Right atrium auricular region (tissue), 2 donors: ENCODE results near the gene OSER1. TPM values are rescaled to one million over a fixed set of nuclear protein-coding genes. Genes with fewer than 3 reads are reported as not detected.

ENCODE experiments used
- DNase-seq: peaks from one replicate; pipeline ENCODE4 v3.0.0-alpha.2; 2019; ENCODE audit warnings: low spot score
- H3K27ac ChIP-seq, 2 donors: fragments of 200-600 bp; sonication (generic); 1 replicate in 1 of 2; 2 replicates in 1 of 2; pipeline ENCODE4 v1.5.1; 2016 to 2019
- H3K27me3 ChIP-seq, 2 donors: fragments of 200-600 bp; sonication (generic); one replicate each; pipeline versions ENCODE4 v1.5.1 to v1.6.0; 2017 to 2019
- H3K36me3 ChIP-seq: fragments of 200-600 bp; sonication (generic); one replicate; pipeline ENCODE4 v1.5.1; 2016
- H3K4me1 ChIP-seq, 2 donors: fragments of 200-600 bp; sonication (generic); one replicate each; pipeline versions ENCODE4 v1.5.1 to v1.6.0; 2017 to 2019
- H3K4me3 ChIP-seq, 2 donors: fragments of 200-600 bp; sonication (generic); 1 replicate in 1 of 2; 2 replicates in 1 of 2; pipeline ENCODE4 v1.5.1; 2017 to 2019; ENCODE audit warnings: mild to moderate bottlenecking in 1 of 2, moderate library complexity in 1 of 2
- H3K9me3 ChIP-seq, 2 donors: fragments of 200-600 bp; sonication (generic); one replicate each; pipeline ENCODE4 v1.5.1; 2019
- total RNA-seq, 2 donors: library from RNA; depleted of rRNA; stranded (reverse); fragments of >200 nt; gene quantifications; one replicate each; pipeline ENCODE4 v1.1.0, GENCODE V29; 2016
- TF ChIP-seq, protein P1 (sequence below), 2 donors: fragments of 200-600 bp; sonication (generic); IDR thresholded peaks; one replicate each; pipeline ENCODE4 v1.5.1; 2019; ENCODE audit warnings: antibody characterized with exemption in 2 of 2

OSER1 gene
- total RNA-seq, 2 donors from 2014 or later, result 30.8 to 31.1 TPM

DNA sequence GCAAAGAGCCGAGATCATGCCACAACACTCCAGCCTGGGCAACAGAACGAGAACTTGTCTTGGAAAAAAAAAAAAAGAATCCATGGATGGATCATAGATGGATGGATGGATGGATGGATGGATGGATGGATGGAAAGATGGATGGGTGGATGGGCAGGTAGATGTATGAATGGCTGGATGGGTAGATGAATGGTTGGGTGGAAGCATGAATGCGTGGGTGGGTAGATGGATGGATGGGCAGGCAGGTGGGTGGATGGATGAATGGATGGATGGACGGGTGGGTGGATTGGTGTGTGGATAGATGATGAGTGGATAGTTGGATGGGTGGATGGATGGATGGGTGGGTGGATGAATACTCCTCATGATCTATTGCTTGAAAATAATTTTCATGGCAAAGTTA, 25.0 kb downstream of the OSER1 start:
- H3K27me3 ChIP-seq, result no peaks in the 10 kb centered on the region
- peak overlapping the region; percentile 67 to 79 for H3K4me3 ChIP-seq
- H3K36me3 ChIP-seq, result peaks cover 15% of the 10 kb centered on the region
- peaks cover 0 to 60% of the 10 kb centered on the region in 2 donors for H3K4me1 ChIP-seq
- peak overlapping the region; percentile 89 to 97 for H3K27ac ChIP-seq
- TF ChIP-seq, protein P1, sequence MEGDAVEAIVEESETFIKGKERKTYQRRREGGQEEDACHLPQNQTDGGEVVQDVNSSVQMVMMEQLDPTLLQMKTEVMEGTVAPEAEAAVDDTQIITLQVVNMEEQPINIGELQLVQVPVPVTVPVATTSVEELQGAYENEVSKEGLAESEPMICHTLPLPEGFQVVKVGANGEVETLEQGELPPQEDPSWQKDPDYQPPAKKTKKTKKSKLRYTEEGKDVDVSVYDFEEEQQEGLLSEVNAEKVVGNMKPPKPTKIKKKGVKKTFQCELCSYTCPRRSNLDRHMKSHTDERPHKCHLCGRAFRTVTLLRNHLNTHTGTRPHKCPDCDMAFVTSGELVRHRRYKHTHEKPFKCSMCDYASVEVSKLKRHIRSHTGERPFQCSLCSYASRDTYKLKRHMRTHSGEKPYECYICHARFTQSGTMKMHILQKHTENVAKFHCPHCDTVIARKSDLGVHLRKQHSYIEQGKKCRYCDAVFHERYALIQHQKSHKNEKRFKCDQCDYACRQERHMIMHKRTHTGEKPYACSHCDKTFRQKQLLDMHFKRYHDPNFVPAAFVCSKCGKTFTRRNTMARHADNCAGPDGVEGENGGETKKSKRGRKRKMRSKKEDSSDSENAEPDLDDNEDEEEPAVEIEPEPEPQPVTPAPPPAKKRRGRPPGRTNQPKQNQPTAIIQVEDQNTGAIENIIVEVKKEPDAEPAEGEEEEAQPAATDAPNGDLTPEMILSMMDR (IDR thresholded peaks at IDR 0.05), result no peak
- DNase-seq, result peak; percentile 34
- H3K9me3 ChIP-seq, result no peaks in the 10 kb centered on the region

DNA sequence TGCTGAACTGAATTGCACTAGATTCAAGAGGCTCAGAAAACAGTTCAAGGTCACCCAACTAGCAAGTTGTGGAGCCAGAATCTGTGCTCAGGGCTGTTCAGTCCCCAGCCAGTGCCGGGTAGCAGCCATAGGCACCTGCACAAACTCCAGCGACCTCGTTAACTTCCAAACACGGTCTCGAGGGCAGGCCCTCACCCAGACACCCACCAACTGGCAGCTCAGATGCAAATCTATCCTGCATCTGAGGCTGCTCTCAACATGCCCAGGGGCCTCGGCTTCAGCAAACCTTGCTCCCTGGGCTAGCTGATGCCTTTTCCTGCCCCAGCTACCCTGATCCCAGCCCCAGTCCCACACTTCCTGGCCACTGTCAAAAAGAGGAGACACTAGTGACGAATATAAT, 27.3 kb downstream of the OSER1 start:
- Histone ChIP-seq H3K27ac (peak overlapping the region; percentile 89 to 97), H3K9me3 (no peaks in the 10 kb centered on the region), H3K4me3 (peak overlapping the region; percentile 67 to 79), H3K36me3 (peaks cover 15% of the 10 kb centered on the region), H3K4me1 (peaks cover 0 to 47% of the 10 kb centered on the region in 2 donors), H3K27me3 (no peaks in the 10 kb centered on the region)
- peak; percentile 18 for DNase-seq
- TF ChIP-seq, protein P1 (IDR thresholded peaks at IDR 0.05), result no peak

DNA sequence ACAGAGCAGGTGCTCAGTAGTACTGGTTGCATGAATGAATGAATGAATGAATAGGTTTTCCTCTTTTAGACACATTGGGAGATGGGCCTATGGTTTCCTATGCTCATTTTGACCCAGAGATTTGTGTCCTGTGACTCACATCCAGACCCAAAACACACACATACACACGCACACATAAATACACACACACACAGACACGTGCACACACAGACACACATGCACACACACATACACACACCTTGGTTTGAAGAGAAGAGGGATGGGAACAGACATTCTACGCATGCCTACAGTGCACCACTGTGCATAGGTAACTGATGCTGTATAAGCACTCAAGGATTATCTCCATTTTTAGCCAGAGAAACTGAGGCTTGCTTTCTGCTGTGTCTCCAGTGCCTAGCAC, 27.7 kb downstream of the OSER1 start:
- H3K9me3 ChIP-seq, result no peaks in the 10 kb centered on the region
- no peaks in the 10 kb centered on the region for H3K27me3 ChIP-seq
- H3K4me1 ChIP-seq, result peaks cover 0 to 42% of the 10 kb centered on the region in 2 donors
- peak overlapping the region; percentile 67 to 79 for H3K4me3 ChIP-seq
- TF ChIP-seq, protein P1 (IDR thresholded peaks at IDR 0.05), result no peak
- peak; percentile 38 for DNase-seq
- H3K36me3 ChIP-seq, result peaks cover 15% of the 10 kb centered on the region
- H3K27ac ChIP-seq, result peak overlapping the region; percentile 89 to 97

DNA sequence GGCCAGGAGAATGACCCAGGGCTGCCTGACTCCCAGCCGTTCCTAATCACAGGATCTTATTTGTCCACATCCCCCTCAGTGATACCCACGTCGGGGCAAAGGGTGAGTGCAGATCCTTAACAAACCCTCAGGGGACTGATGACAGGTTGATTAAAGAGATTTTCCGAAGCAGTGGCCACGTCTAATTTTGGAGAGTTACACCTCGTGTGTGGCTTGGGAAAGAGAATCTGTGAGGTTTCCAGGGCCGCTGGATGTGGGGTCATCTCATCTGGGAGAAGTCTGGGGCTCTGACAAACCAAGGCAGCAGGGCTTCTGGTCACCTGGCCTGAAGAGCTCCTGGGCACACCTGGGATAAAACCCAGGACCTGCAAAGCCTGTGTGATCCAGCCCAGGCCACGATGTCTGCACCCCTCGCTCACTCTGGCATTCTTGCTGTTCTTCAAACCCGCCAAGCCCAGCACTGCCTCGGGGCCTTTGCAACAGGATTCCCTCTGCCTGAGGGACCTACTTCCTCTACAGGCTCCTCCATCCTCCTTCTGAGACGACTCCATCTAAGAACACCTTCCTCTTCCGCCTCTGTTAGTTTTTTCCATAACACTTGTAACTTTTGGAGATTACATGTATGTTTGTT, 28.3 kb downstream of the OSER1 start:
- DNase-seq, result no peak
- H3K27ac ChIP-seq, result peak overlapping the region; percentile 89 to 97
- H3K27me3 ChIP-seq, result no peaks in the 10 kb centered on the region
- TF ChIP-seq, protein P1 (IDR thresholded peaks at IDR 0.05), result no peak
- H3K4me1 ChIP-seq, result peaks cover 0 to 39% of the 10 kb centered on the region in 2 donors
- no peaks in the 10 kb centered on the region for H3K9me3 ChIP-seq
- H3K4me3 ChIP-seq, result peak overlapping the region; percentile 67 to 79
- peaks cover 18% of the 10 kb centered on the region for H3K36me3 ChIP-seq

DNA sequence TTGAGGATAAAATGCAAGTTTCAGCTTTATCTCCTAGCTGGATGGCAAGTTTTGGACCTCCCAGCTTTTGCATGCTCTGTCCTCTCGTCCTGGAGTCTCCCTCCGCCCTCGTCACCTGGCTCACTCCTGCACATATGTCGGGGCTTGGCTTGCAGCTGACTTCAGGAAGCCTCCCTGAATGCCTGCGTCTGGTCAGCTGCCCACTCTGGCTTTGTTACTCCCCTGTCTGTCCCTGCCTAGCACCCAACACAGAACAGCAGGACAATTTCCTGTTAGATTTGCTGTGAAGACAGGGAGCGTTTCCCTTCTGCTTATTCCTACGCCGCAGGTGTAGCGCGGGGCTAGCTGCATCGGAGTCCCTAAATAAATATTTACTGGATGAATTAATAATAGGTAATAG, 29.0 kb downstream of the OSER1 start:
- DNase-seq, result no peak
- Histone ChIP-seq H3K27ac (peak overlapping the region; percentile 89 to 97), H3K4me3 (peak overlapping the region; percentile 67 to 79), H3K27me3 (no peaks in the 10 kb centered on the region), H3K36me3 (peaks cover 24% of the 10 kb centered on the region), H3K4me1 (peaks cover 0 to 39% of the 10 kb centered on the region in 2 donors), H3K9me3 (no peaks in the 10 kb centered on the region)
- TF ChIP-seq, protein P1 (IDR thresholded peaks at IDR 0.05), result no peak

DNA sequence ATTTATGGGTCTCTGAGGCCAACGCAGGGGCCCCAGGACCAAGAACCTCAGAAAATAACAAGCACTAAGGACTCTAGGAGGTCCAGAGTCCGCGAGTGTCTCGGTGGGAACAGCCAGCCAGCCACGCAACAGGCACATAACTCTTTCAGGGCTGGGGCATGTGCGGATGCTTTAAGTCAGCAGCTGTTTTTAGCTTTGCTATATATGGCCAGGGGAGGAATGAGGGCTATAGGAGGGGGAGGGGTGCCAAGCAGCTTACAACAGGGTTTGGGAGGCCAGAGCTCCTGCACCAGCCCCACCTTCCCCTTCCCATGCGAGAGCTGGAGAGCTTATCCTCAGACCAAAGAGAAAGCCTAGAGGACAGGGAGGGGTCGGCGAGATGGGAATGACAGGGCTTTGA, 29.8 kb downstream of the OSER1 start:
- Histone ChIP-seq H3K36me3 (peaks cover 30% of the 10 kb centered on the region), H3K9me3 (no peaks in the 10 kb centered on the region), H3K27ac (peak overlapping the region; percentile 89 to 97), H3K4me1 (peaks cover 0 to 40% of the 10 kb centered on the region in 2 donors), H3K27me3 (no peaks in the 10 kb centered on the region), H3K4me3 (peak overlapping the region; percentile 30 to 79)
- TF ChIP-seq, protein P1 (IDR thresholded peaks at IDR 0.05), result no peak
- peak; percentile 69 for DNase-seq
